Measurements from ENCODE around the gene ANKRD6. TPM values are rescaled to one million over a fixed set of nuclear protein-coding genes. Genes with fewer than 3 reads are reported as not detected.
"Not testable (repeated sequence)": the region's sequence is repeated elsewhere in the genome, so short reads cannot be mapped to it uniquely, and the experiment has no call there.

Gene ANKRD6
- total RNA-seq, 1 experiment from 2014 or later = 13.9 TPM

- no peak for TF ChIP-seq E2F5 (CRISPR knock-in tag; IDR thresholded peaks at IDR 0.05)
- TF ChIP-seq NR1H2 (CRISPR knock-in tag; IDR thresholded peaks at IDR 0.05) = no peak
- no peak for TF ChIP-seq ETV6 (CRISPR knock-in tag; IDR thresholded peaks at IDR 0.05)
- TF ChIP-seq, protein P1, sequence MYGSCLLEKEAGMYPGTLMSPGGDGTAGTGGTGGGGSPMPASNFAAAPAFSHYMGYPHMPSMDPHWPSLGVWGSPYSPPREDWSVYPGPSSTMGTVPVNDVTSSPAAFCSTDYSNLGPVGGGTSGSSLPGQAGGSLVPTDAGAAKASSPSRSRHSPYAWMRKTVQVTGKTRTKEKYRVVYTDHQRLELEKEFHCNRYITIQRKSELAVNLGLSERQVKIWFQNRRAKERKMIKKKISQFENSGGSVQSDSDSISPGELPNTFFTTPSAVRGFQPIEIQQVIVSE (CRISPR knock-in tag; IDR thresholded peaks at IDR 0.05; ENCODE audit: borderline replicate concordance) = no peak
Measured at GRCh38 chr6:89388846-89389245, 44.1 kb upstream of the ANKRD6 start (continued).

GRCh38 chr6:89392823-89393222 lies 40.1 kb upstream of the ANKRD6 start:
- CTCF ChIA-PET = interaction anchor here (1.8 kb wide), 1 partner anchor 21 kb away, joined by 9 read pairs; no protein-coding TSS in a partner anchor
- H3K36me3 Mint-ChIP-seq = no peaks in the 10 kb centered on the region
- H3K27ac Mint-ChIP-seq = no peak overlapping the region
- ATAC-seq = no peak
- POLR2A ChIA-PET = no interaction called here
- peaks cover 10% of the 10 kb centered on the region for H3K9me3 Mint-ChIP-seq
- no peak overlapping the region for H3K4me3 Mint-ChIP-seq
- no peak for TF ChIP-seq PRRX2 (CRISPR knock-in tag; IDR thresholded peaks at IDR 0.05)
- no peaks in the 10 kb centered on the region for H3K4me1 Mint-ChIP-seq
- no peaks in the 10 kb centered on the region; the same call in 1 of the 2 replicates for H3K27me3 Mint-ChIP-seq (ENCODE audit: low read depth)
- DNase-seq (ENCODE audit: low spot score) = no peak

GRCh38 chr6:89393659-89394058 lies 39.3 kb upstream of the ANKRD6 start:
- H3K4me3 Mint-ChIP-seq = no peak overlapping the region
- POLR2A ChIA-PET = no interaction called here
- TF ChIP-seq, protein P2, sequence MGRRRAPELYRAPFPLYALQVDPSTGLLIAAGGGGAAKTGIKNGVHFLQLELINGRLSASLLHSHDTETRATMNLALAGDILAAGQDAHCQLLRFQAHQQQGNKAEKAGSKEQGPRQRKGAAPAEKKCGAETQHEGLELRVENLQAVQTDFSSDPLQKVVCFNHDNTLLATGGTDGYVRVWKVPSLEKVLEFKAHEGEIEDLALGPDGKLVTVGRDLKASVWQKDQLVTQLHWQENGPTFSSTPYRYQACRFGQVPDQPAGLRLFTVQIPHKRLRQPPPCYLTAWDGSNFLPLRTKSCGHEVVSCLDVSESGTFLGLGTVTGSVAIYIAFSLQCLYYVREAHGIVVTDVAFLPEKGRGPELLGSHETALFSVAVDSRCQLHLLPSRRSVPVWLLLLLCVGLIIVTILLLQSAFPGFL (CRISPR knock-in tag; IDR thresholded peaks at IDR 0.05; ENCODE audit: borderline replicate concordance) = no peak
- no peak for TF ChIP-seq RELA (CRISPR knock-in tag; IDR thresholded peaks at IDR 0.05; ENCODE audit: borderline replicate concordance)
- no peak for TF ChIP-seq NR1H2 (CRISPR knock-in tag; IDR thresholded peaks at IDR 0.05)
- TF ChIP-seq ZNF121 (CRISPR knock-in tag; IDR thresholded peaks at IDR 0.05) = no peak
- no peak for TF ChIP-seq GRHL2 (CRISPR knock-in tag; IDR thresholded peaks at IDR 0.05; ENCODE audit: insufficient replicate concordance, severe bottlenecking)
- TF ChIP-seq FOXP4 (CRISPR knock-in tag; IDR thresholded peaks at IDR 0.05) = no peak
- H3K4me1 Mint-ChIP-seq = no peaks in the 10 kb centered on the region
- no peak for DNase-seq (ENCODE audit: low spot score)
- no peaks in the 10 kb centered on the region for H3K36me3 Mint-ChIP-seq
- CTCF ChIA-PET = interaction anchor here (0.6 kb wide), 1 partner anchor 332 kb away, joined by 3 read pairs; no protein-coding TSS in a partner anchor
- peaks cover 10% of the 10 kb centered on the region for H3K9me3 Mint-ChIP-seq
- no peak overlapping the region for H3K27ac Mint-ChIP-seq
- ATAC-seq = no peak
- H3K27me3 Mint-ChIP-seq (ENCODE audit: low read depth) = no peaks in the 10 kb centered on the region; the same call in 1 of the 2 replicates

DNA sequence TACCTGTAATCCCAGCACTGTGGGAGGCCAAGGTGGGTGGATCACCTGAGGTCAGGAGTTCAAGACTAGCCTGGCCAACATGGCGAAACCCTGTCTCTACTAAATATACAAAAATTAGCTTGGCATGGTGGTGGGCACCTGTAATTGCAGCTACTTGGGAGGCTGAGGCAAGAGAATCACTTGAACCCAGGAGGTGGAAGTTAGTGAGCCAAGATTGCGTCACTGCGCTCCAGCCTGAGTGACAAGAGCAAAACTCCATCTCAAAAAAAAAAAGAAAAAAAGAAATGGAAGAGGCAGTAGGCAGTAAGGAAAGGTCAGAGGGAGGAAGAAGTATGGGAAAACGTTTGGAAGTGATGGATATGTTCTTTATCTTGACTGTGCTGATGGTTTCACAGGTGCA lies 35.1 kb upstream of the ANKRD6 start:
- H3K4me3 Mint-ChIP-seq; POLR2A ChIA-PET; DNase-seq (ENCODE audit: low spot score); H3K27ac Mint-ChIP-seq; H3K36me3 Mint-ChIP-seq; ATAC-seq; H3K9me3 Mint-ChIP-seq; H3K27me3 Mint-ChIP-seq (ENCODE audit: low read depth): not testable (repeated sequence)
- CTCF ChIA-PET = interaction anchor here (0.7 to 1.0 kb wide), 4 partner anchors 10 to 212 kb away, joined by 3 read pairs; no protein-coding TSS in a partner anchor
- peaks cover 20% of the 10 kb centered on the region for H3K4me1 Mint-ChIP-seq

DNA sequence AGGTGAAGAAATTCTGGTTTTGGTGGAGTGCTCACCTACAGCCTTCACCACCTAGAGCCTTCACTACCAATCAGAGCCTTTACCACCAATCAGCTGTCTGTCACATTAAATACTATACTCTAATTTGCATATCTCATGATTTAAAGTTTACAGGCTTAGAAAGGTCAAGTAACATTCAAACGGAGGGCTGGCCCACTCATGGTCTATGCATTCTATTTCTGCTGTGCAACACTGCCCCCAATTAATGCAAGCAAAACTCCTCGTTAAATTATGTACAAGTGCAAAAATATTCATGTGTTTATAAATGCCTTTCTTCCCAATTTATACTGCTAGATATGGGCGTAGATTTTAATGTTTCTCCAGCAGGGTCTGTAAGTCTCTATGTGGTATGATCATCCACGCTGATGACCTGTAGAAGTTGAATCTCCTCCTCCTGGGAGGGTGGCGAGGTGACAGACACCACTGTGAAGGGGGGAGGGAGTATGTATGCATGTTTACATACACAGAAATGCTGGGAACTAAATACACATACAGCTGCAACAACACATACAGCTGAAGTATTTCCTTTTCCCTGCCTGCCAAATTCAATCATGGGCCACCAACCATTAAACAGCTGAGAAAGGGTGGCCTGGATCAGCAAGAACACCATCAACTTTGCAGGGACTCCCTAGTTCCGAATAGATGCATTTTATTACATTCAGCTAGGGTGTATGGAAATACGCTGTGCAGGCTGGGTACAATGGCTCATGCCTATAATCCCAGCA lies 34.0 kb upstream of the ANKRD6 start:
- no peaks in the 10 kb centered on the region for H3K27me3 Mint-ChIP-seq (ENCODE audit: low read depth)
- POLR2A ChIA-PET = no interaction called here
- TF ChIP-seq ZNF396 (CRISPR knock-in tag; IDR thresholded peaks at IDR 0.05; ENCODE audit: borderline replicate concordance) = no peak
- no peak for TF ChIP-seq ATF1 (CRISPR knock-in tag; IDR thresholded peaks at IDR 0.05)
- TF ChIP-seq FOXP4 (CRISPR knock-in tag; IDR thresholded peaks at IDR 0.05) = no peak
- TF ChIP-seq, protein P3, sequence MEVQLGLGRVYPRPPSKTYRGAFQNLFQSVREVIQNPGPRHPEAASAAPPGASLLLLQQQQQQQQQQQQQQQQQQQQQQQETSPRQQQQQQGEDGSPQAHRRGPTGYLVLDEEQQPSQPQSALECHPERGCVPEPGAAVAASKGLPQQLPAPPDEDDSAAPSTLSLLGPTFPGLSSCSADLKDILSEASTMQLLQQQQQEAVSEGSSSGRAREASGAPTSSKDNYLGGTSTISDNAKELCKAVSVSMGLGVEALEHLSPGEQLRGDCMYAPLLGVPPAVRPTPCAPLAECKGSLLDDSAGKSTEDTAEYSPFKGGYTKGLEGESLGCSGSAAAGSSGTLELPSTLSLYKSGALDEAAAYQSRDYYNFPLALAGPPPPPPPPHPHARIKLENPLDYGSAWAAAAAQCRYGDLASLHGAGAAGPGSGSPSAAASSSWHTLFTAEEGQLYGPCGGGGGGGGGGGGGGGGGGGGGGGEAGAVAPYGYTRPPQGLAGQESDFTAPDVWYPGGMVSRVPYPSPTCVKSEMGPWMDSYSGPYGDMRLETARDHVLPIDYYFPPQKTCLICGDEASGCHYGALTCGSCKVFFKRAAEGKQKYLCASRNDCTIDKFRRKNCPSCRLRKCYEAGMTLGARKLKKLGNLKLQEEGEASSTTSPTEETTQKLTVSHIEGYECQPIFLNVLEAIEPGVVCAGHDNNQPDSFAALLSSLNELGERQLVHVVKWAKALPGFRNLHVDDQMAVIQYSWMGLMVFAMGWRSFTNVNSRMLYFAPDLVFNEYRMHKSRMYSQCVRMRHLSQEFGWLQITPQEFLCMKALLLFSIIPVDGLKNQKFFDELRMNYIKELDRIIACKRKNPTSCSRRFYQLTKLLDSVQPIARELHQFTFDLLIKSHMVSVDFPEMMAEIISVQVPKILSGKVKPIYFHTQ (CRISPR knock-in tag; IDR thresholded peaks at IDR 0.05) = no peak
- no peak for TF ChIP-seq NR3C1 (CRISPR knock-in tag; conservative IDR thresholded peaks at IDR 0.05; ENCODE audit: low read depth)
- CTCF ChIA-PET = no interaction called here
- no peaks in the 10 kb centered on the region for H3K36me3 Mint-ChIP-seq
- ATAC-seq (no peak), DNase-seq (ENCODE audit: low spot score) (no peak)
- no peaks in the 10 kb centered on the region for H3K9me3 Mint-ChIP-seq
- H3K27ac Mint-ChIP-seq = no peak overlapping the region
- peaks cover 20% of the 10 kb centered on the region for H3K4me1 Mint-ChIP-seq
- H3K4me3 Mint-ChIP-seq = no peak overlapping the region
